Activated gamma-delta T cell (primary cell): ENCODE data around the gene SPPL2B.
"Not testable (repeated sequence)": the region's sequence is repeated elsewhere in the genome, so short reads cannot be mapped to it uniquely, and the experiment has no call there.

ENCODE experiments used
- DNase-seq: peaks from one replicate; lab custom pipeline; 2025; lab: John Stamatoyannopoulos, UW

The SPPL2B gene

GRCh38 chr19:2380567-2380966 is 52.1 kb downstream of the SPPL2B start:
- DNase-seq = no peak

- DNase-seq = no peak
These were observed 52.8 kb downstream of the SPPL2B start for GRCh38 chr19:2381148-2381820.

GRCh38 chr19:2382530-2383222 is 54.2 kb downstream of the SPPL2B start:
- DNase-seq = no peak

- DNase-seq = no peak
These were observed 56.7 kb downstream of the SPPL2B start for GRCh38 chr19:2385053-2385721.

GRCh38 chr19:2387367-2388288 is 59.1 kb downstream of the SPPL2B start:
- no peak for DNase-seq

GRCh38 chr19:2389594-2389993 is 61.1 kb downstream of the SPPL2B start:
- no peak for DNase-seq

GRCh38 chr19:2391118-2391725 is 62.7 kb downstream of the SPPL2B start:
- DNase-seq = no peak

- no peak for DNase-seq
These were observed 63.9 kb downstream of the SPPL2B start for GRCh38 chr19:2392366-2392765.

- not testable (repeated sequence) for DNase-seq
These were observed 64.4 kb downstream of the SPPL2B start for GRCh38 chr19:2392899-2393298.

- no peak for DNase-seq
These were observed 65.6 kb downstream of the SPPL2B start for GRCh38 chr19:2394054-2394441.

GRCh38 chr19:2394442-2395292 is 66.2 kb downstream of the SPPL2B start:
- no peak for DNase-seq

- DNase-seq = not testable (repeated sequence)
These were observed 66.9 kb downstream of the SPPL2B start for GRCh38 chr19:2395293-2395829.

- DNase-seq = not testable (repeated sequence)
These were observed 68.7 kb downstream of the SPPL2B start for GRCh38 chr19:2397173-2397572.

GRCh38 chr19:2398735-2399305 is 70.3 kb downstream of the SPPL2B start:
- DNase-seq = no peak

- no peak for DNase-seq
These were observed 71.1 kb downstream of the SPPL2B start for GRCh38 chr19:2399582-2399981.
